OCI-LY1 (cell line): Measurements from ENCODE around the gene TCAF1.

Source experiments
- H2AFZ ChIP-seq: fragments of 200-600 bp; sonication (generic), shearing (Covaris generic); 2 replicates; pipeline ENCODE4 v1.6.0; 2014; ENCODE audit warnings: antibody characterized with exemption, mild to moderate bottlenecking, low read length
- H3F3A ChIP-seq: fragments of 200-600 bp; sonication (generic), shearing (Covaris generic); 2 replicates; pipeline ENCODE4 v1.6.0; 2014; ENCODE audit warnings: mild to moderate bottlenecking, antibody characterized with exemption, low read length, moderate library complexity; ENCODE audit not compliant: insufficient read depth
- H3K27ac ChIP-seq: fragments of 200-600 bp; sonication (generic); 2 replicates; pipeline ENCODE4 v1.5.1; 2014; ENCODE audit warnings: low read length, mixed run types, mild to moderate bottlenecking, low read depth; ENCODE audit not compliant: poor library complexity, severe bottlenecking
- H3K27me3 ChIP-seq: fragments of 200-600 bp; sonication (generic); 2 replicates; pipeline ENCODE4 v1.6.0; 2014; ENCODE audit warnings: antibody characterized with exemption, mild to moderate bottlenecking, low read length, moderate library complexity; ENCODE audit not compliant: insufficient read depth
- H3K36me3 ChIP-seq: fragments of 200-600 bp; sonication (generic); 2 replicates; pipeline ENCODE4 v1.6.1; 2014; ENCODE audit warnings: mild to moderate bottlenecking, antibody characterized with exemption, low read length, moderate library complexity, mixed read lengths; ENCODE audit not compliant: insufficient read depth
- H3K4me1 ChIP-seq: fragments of 200-600 bp; sonication (generic); 2 replicates; pipeline ENCODE4 v1.5.1; 2014; ENCODE audit warnings: mild to moderate bottlenecking, low read length, moderate library complexity; ENCODE audit not compliant: insufficient read depth, severe bottlenecking
- H3K4me2 ChIP-seq: fragments of 200-600 bp; sonication (generic), shearing (Covaris generic); 2 replicates; pipeline ENCODE4 v1.6.1; 2014; ENCODE audit warnings: low read length
- H3K4me3 ChIP-seq: fragments of 200-600 bp; sonication (generic); 2 replicates; pipeline ENCODE4 v1.5.1; 2014; ENCODE audit warnings: low read length, low read depth, mild to moderate bottlenecking, mixed read lengths; ENCODE audit not compliant: poor library complexity, severe bottlenecking
- H3K79me2 ChIP-seq: fragments of 200-600 bp; shearing (Covaris generic); 2 replicates; pipeline ENCODE4 v1.6.1; 2016; ENCODE audit warnings: mixed run types, low read length, mixed read lengths; ENCODE audit not compliant: insufficient read depth
- H3K9ac ChIP-seq: fragments of 200-600 bp; sonication (generic), shearing (Covaris generic); 2 replicates; pipeline ENCODE4 v1.6.1; 2014; ENCODE audit warnings: mild to moderate bottlenecking, low read length, mixed read lengths
- H3K9me2 ChIP-seq: fragments of 200-600 bp; sonication (generic), shearing (Covaris generic); 2 replicates; pipeline ENCODE4 v1.6.1; 2014; ENCODE audit warnings: low read depth, mild to moderate bottlenecking, low read length, mixed read lengths
- H3K9me3 ChIP-seq: fragments of 200-600 bp; shearing (Covaris generic); 2 replicates; pipeline ENCODE4 v1.6.1; 2014; ENCODE audit warnings: low read length, mixed read lengths
- H4K20me1 ChIP-seq: fragments of 200-600 bp; sonication (generic), shearing (Covaris generic); 2 replicates; pipeline ENCODE4 v1.6.0; 2016; ENCODE audit warnings: mild to moderate bottlenecking, low read length; ENCODE audit not compliant: insufficient read depth
- CTCF ChIP-seq: fragments of 200-600 bp; sonication (generic), shearing (Covaris generic); IDR thresholded peaks from 2 replicates; pipeline ENCODE4 v1.5.1; 2017; ENCODE audit warnings: mild to moderate bottlenecking, antibody characterized with exemption, low read length, moderate library complexity, mixed read lengths
- EZH2 ChIP-seq: fragments of 200-600 bp; sonication (generic), shearing (Covaris generic); IDR thresholded peaks from 2 replicates; pipeline ENCODE4 v1.8.0; 2017; ENCODE audit warnings: borderline replicate concordance, mixed run types, mild to moderate bottlenecking, antibody characterized with exemption, low read length, moderate library complexity, mixed read lengths

The TCAF1 gene

DNA sequence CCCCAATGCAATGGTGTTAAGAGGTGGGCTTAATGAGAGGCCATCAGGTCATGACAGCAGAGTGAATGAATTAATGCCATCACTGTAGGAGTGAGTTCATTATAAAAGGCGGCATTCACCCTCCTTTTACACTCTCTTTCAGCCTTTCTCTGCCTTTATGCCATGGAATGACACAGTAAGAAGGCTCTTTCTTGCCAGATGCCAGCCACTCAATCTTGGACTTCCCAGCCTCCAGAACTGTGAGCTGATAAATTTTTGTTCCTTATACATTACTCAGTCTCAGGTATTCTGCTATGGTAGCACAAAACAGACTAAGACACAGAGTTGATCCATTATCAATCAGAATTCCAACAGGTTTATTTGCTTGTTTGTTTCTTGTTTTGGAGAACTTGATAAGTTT, 3.2 kb downstream of the TCAF1 start:
- no peak overlapping the region for H3K27ac ChIP-seq
- H3K4me3 ChIP-seq, result no peak overlapping the region
- TF ChIP-seq CTCF (no peak), EZH2 (no peak)
- H4K20me1 ChIP-seq, result no peaks in the 10 kb centered on the region
- H3K9me3 ChIP-seq, result no peaks in the 10 kb centered on the region
- no peak overlapping the region for H3K9ac ChIP-seq
- no peaks in the 10 kb centered on the region for H3K27me3 ChIP-seq
- no peak overlapping the region for H3K4me2 ChIP-seq
- no peaks in the 10 kb centered on the region for H3K36me3 ChIP-seq
- no peaks in the 10 kb centered on the region for H3K79me2 ChIP-seq
- no peaks in the 10 kb centered on the region for H3K9me2 ChIP-seq
- H3K4me1 ChIP-seq, result peaks cover 7% of the 10 kb centered on the region
- no peaks in the 10 kb centered on the region for H3F3A ChIP-seq
- H2AFZ ChIP-seq, result no peak overlapping the region

DNA sequence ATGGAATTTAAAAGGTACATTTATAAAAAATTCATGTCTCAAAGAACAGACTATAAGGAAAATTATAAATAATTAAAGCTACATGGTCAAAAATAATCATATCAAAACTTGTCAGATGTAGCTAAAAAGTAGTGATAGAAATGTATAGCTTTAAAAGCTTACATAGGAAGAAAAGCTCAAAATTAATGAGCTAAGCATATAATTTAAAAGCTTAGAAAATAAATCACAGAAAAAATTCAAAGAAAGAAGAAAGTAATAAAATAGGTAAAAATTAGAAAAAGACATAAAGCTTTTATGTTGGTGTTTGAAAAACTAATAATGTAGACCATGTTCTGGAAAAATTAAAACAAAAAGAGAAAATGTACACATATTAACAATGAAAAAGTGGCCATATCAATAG, 5.3 kb downstream of the TCAF1 start:
- no peaks in the 10 kb centered on the region for H3K36me3 ChIP-seq

DNA sequence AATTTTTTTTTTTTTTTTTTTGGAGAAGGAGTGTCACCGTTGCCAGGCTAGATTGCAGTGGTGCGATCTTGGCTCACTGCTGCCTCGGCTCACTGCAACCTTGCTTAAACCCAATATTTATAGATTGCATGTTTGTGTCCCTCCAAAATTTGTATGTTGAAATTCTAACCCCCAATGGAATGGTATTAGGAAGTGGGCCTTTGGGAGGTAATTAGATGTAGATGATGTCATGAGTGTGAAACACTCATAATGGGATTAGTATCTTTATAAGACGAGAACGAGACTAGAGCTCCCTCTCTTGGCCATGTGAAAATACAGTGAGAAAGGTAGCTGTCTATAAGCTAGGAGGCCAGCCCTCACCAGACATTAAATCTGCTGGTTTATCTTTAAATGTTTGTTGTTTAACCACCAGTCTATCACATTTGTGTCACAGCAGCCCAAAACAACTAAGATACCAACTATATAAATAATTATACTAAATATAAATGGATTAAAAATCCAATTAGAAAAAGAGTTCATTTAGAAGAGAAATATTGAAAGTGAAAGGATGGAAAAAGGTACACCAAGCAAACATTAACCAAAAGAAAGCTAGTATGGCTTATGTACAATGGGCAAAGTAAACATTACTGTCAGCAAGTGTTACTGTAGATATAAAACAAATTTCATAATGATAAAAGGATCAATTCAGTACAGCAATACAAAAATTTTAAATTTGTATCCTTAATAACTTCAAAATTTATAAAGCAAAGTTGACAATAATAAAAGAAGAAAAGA, 9.3 kb downstream of the TCAF1 start:
- Histone ChIP-seq H3K9me2 (no peaks in the 10 kb centered on the region), H3K4me2 (no peak overlapping the region), H4K20me1 (no peaks in the 10 kb centered on the region), H3K4me1 (no peaks in the 10 kb centered on the region), H3K9me3 (no peaks in the 10 kb centered on the region), H3K79me2 (no peaks in the 10 kb centered on the region), H3K36me3 (no peaks in the 10 kb centered on the region), H3K4me3 (no peak overlapping the region), H3F3A (no peaks in the 10 kb centered on the region), H3K27ac (no peak overlapping the region), H3K9ac (no peak overlapping the region), H2AFZ (no peak overlapping the region), H3K27me3 (no peaks in the 10 kb centered on the region; the same call in 1 of the 2 replicates)
- TF ChIP-seq CTCF (peak; percentile 80), EZH2 (no peak)

More for the DNA sequence above, 5.3 kb downstream of the TCAF1 start:
- H3K4me3 ChIP-seq, result no peak overlapping the region
- H3K9me3 ChIP-seq, result no peaks in the 10 kb centered on the region
- TF ChIP-seq CTCF (no peak), EZH2 (no peak)
- H3K27me3 ChIP-seq, result no peaks in the 10 kb centered on the region
- H3F3A ChIP-seq, result no peaks in the 10 kb centered on the region
- H3K27ac ChIP-seq, result no peak overlapping the region
- H2AFZ ChIP-seq, result no peak overlapping the region
- no peaks in the 10 kb centered on the region for H3K9me2 ChIP-seq
- no peak overlapping the region for H3K4me2 ChIP-seq
- no peaks in the 10 kb centered on the region for H3K79me2 ChIP-seq
- no peaks in the 10 kb centered on the region for H4K20me1 ChIP-seq
- H3K4me1 ChIP-seq, result peaks cover 7% of the 10 kb centered on the region
- no peak overlapping the region for H3K9ac ChIP-seq
